Esophagus squamous epithelium (tissue), 4 donors: ENCODE measurements around the gene ACER3.

Experiments used
- POLR2A ChIP-seq, 4 donors: fragments of 450-650 bp; IDR thresholded peaks; one replicate each; pipeline ENCODE4 v1.6.1; 2017; ENCODE audit warnings: antibody characterized with exemption in 4 of 4, mild to moderate bottlenecking in 4 of 4, moderate library complexity in 3 of 4
- TF ChIP-seq, protein P1 (sequence below), 6 experiments: fragments of 450-650 bp in 4 of 6; fragments of 200-600 bp in 2 of 6; sonication (generic) in 2 of 6; IDR thresholded peaks; one replicate each; pipeline ENCODE4 v1.5.1; 2016 to 2019; ENCODE audit warnings: antibody characterized with exemption in 6 of 6, mild to moderate bottlenecking in 4 of 6, moderate library complexity in 4 of 6

GRCh38 chr11:76823481-76824028 is 37.2 kb upstream of the ACER3 start:
- TF ChIP-seq, protein P1, sequence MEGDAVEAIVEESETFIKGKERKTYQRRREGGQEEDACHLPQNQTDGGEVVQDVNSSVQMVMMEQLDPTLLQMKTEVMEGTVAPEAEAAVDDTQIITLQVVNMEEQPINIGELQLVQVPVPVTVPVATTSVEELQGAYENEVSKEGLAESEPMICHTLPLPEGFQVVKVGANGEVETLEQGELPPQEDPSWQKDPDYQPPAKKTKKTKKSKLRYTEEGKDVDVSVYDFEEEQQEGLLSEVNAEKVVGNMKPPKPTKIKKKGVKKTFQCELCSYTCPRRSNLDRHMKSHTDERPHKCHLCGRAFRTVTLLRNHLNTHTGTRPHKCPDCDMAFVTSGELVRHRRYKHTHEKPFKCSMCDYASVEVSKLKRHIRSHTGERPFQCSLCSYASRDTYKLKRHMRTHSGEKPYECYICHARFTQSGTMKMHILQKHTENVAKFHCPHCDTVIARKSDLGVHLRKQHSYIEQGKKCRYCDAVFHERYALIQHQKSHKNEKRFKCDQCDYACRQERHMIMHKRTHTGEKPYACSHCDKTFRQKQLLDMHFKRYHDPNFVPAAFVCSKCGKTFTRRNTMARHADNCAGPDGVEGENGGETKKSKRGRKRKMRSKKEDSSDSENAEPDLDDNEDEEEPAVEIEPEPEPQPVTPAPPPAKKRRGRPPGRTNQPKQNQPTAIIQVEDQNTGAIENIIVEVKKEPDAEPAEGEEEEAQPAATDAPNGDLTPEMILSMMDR (IDR thresholded peaks at IDR 0.05) = no peak
- TF ChIP-seq POLR2A (IDR thresholded peaks at IDR 0.05) = no peak
